HCT116 (cell line): ENCODE measurements around the gene ZNF611. TPM values are rescaled to one million over a fixed set of nuclear protein-coding genes. Genes with fewer than 3 reads are reported as not detected.
"Not testable (repeated sequence)": the region's sequence is repeated elsewhere in the genome, so short reads cannot be mapped to it uniquely, and the experiment has no call there.

Experiments
- ATAC-seq: fragments of 200-7000 bp; cut with Tn5 transposase; 2 replicates; pipeline ENCODE4 v1.9.1; 2020; ENCODE audit warnings: mild to moderate bottlenecking, moderate library complexity
- BruUV-seq: library from RNA; stranded (reverse); fragments of 400-500 nt; replicated peaks from 2 replicates; lab custom pipeline; 2021; lab: Mats Ljungman, UMichigan
- CTCF ChIA-PET: fragments of 300-600 bp; sonication (Branson Sonifier 250); formaldehyde crosslinking; loops from one replicate; lab custom pipeline; 2021; ENCODE audit warnings: antibody characterized with exemption; lab: Charles Lee
- POLR2A ChIA-PET: fragments of 300-600, 350-600 bp; sonication (Branson Sonifier 250); formaldehyde crosslinking; loops from one replicate; lab custom pipeline; 2021; ENCODE audit warnings: antibody characterized with exemption; lab: Charles Lee
- RAD21 ChIA-PET, 2 experiments: fragments of 300-600 bp; sonication (Branson Sonifier 250); formaldehyde crosslinking; loops; one replicate each; lab custom pipeline; 2023; ENCODE audit warnings: low total read pairs in 2 of 2; ENCODE audit not compliant: uncharacterized antibody in 2 of 2, unreplicated experiment in 2 of 2, low non-redundant PET in 1 of 2; lab: Charles Lee
- DNase-seq: peaks from one replicate; pipeline ENCODE4 v3.0.0-alpha.2; 2010; ENCODE audit warnings: low read depth, low spot score
- H2AFZ ChIP-seq: fragments of 200-600 bp; shearing (Covaris generic), sonication (generic); 2 replicates; pipeline ENCODE4 v1.6.1; 2017; ENCODE audit warnings: low read depth, mixed run types, mixed read lengths, antibody characterized with exemption, low read length; ENCODE audit not compliant: poor library complexity, severe bottlenecking
- H3K27ac ChIP-seq: 2 replicates; pipeline ENCODE4 v1.5.1; 2012; ENCODE audit warnings: low read depth, low read length
- H3K27me3 ChIP-seq: fragments of 200-600 bp; sonication (generic); 2 replicates; pipeline ENCODE4 v1.6.1; 2016; ENCODE audit warnings: mixed run types, low read length, mixed read lengths; ENCODE audit not compliant: insufficient read depth
- H3K36me3 ChIP-seq, 2 experiments: fragments of 200-500 bp in 1 of 2; fragments of 200-600 bp in 1 of 2; sonication (Bioruptor generic) in 1 of 2; sonication (generic) in 1 of 2; 2 replicates each; pipeline versions ENCODE4 v1.5.1 to v1.6.1; 2014 to 2016; ENCODE audit warnings: low read length in 2 of 2, inconsistent platforms in 1 of 2, mixed read lengths in 1 of 2, mixed run types in 1 of 2; ENCODE audit not compliant: insufficient read depth in 2 of 2, control insufficient read depth in 1 of 2
- H3K4me1 ChIP-seq, 2 experiments: fragments of 200-600 bp in 1 of 2; sonication (generic) in 1 of 2; 2 replicates each; pipeline versions ENCODE4 v1.5.1 to v1.6.1; 2012 to 2017; ENCODE audit warnings: low read length in 2 of 2, inconsistent platforms in 1 of 2, mild to moderate bottlenecking in 1 of 2, mixed read lengths in 1 of 2, mixed run types in 1 of 2, moderate library complexity in 1 of 2; ENCODE audit not compliant: insufficient read depth in 2 of 2, control insufficient read depth in 1 of 2
- H3K4me2 ChIP-seq: fragments of 200-600 bp; sonication (generic); 2 replicates; pipeline ENCODE4 v1.6.1; 2017; ENCODE audit warnings: mixed run types, low read length, mixed read lengths
- H3K4me3 ChIP-seq, 2 experiments: fragments of 200-600 bp in 1 of 2; sonication (generic) in 1 of 2; replicated peaks in 1 of 2; 2 replicates each; pipeline ENCODE4 v1.5.1; 2011 to 2016; ENCODE audit warnings: low read length in 2 of 2, control low read depth in 1 of 2, low read depth in 1 of 2, mild to moderate bottlenecking in 1 of 2, mixed read lengths in 1 of 2, mixed run types in 1 of 2
- H3K79me2 ChIP-seq: fragments of 200-600 bp; sonication (generic); 2 replicates; pipeline ENCODE4 v1.6.1; 2017; ENCODE audit warnings: mild to moderate bottlenecking, mixed run types, low read length, moderate library complexity, mixed read lengths; ENCODE audit not compliant: insufficient read depth
- H3K9ac ChIP-seq: fragments of 200-600 bp; sonication (generic); 2 replicates; pipeline ENCODE4 v1.6.1; 2016; ENCODE audit warnings: low read length, mixed read lengths
- H3K9me2 ChIP-seq: fragments of 200-600 bp; sonication (generic), shearing (Covaris generic); 2 replicates; pipeline ENCODE4 v1.6.1; 2017; ENCODE audit warnings: mixed run types, mild to moderate bottlenecking, moderate library complexity; ENCODE audit not compliant: insufficient read depth
- H3K9me3 ChIP-seq, 2 experiments: fragments of 200-500 bp in 1 of 2; fragments of 200-600 bp in 1 of 2; sonication (Bioruptor generic) in 1 of 2; sonication (generic) in 1 of 2; 2 replicates each; pipeline ENCODE4 v1.6.1; 2014 to 2017; ENCODE audit warnings: low read length in 2 of 2, mixed read lengths in 2 of 2, inconsistent platforms in 1 of 2, low read depth in 1 of 2, mild to moderate bottlenecking in 1 of 2, mixed run types in 1 of 2, moderate library complexity in 1 of 2; ENCODE audit not compliant: control insufficient read depth in 1 of 2, insufficient read depth in 1 of 2
- H4K20me1 ChIP-seq: fragments of 200-600 bp; sonication (generic), shearing (Covaris generic); 2 replicates; pipeline ENCODE4 v1.6.1; 2017; ENCODE audit warnings: mixed run types, mild to moderate bottlenecking, moderate library complexity; ENCODE audit not compliant: insufficient read depth
- EGR1 ChIP-seq: IDR thresholded peaks from 2 replicates; pipeline ENCODE4 v1.6.1; 2012; ENCODE audit warnings: low read depth
- ELF1 ChIP-seq: IDR thresholded peaks from 2 replicates; pipeline ENCODE4 v1.6.1; 2012; ENCODE audit warnings: low read depth, borderline replicate concordance
- JUND ChIP-seq: IDR thresholded peaks from 2 replicates; pipeline ENCODE4 v1.6.1; 2012
- POLR2AphosphoS5 ChIP-seq: IDR thresholded peaks from 2 replicates; pipeline ENCODE4 v1.6.1; 2011; ENCODE audit warnings: mild to moderate bottlenecking, low read depth, low read length, moderate library complexity
- REST ChIP-seq: IDR thresholded peaks from 2 replicates; pipeline ENCODE4 v1.6.1; 2012; ENCODE audit warnings: low read depth
- SIN3A ChIP-seq: IDR thresholded peaks from 2 replicates; pipeline ENCODE4 v1.6.1; 2012; ENCODE audit warnings: low read depth
- SP1 ChIP-seq: IDR thresholded peaks from 2 replicates; pipeline ENCODE4 v1.6.1; 2012; ENCODE audit warnings: low read depth
- SRF ChIP-seq: IDR thresholded peaks from 2 replicates; pipeline ENCODE4 v1.6.1; 2012; ENCODE audit warnings: low read depth
- TCF7L2 ChIP-seq: IDR thresholded peaks from 2 replicates; pipeline ENCODE4 v1.7.0; 2011; ENCODE audit warnings: borderline replicate concordance, inconsistent platforms; ENCODE audit not compliant: insufficient read depth, insufficient read length; ENCODE audit errors: extremely low read depth
- ZBTB33 ChIP-seq: IDR thresholded peaks from 2 replicates; pipeline ENCODE4 v1.6.1; 2011; ENCODE audit warnings: mild to moderate bottlenecking, low read length, moderate library complexity; ENCODE audit not compliant: insufficient replicate concordance; ENCODE audit errors: extremely low read depth
- intact Hi-C: fragments of 100-400 bp; cut with micrococcal nuclease; formaldehyde crosslinking; loops from 2 replicates; pipeline ENCODE4 v1.10.0; 2022
- total RNA-seq: library from RNA; stranded (reverse); gene quantifications from one replicate; pipeline ENCODE4 v1.2.1, GENCODE V29; 2021; ENCODE audit not compliant: unreplicated experiment
- TF ChIP-seq, protein P1 (sequence below): IDR thresholded peaks from 2 replicates; pipeline ENCODE4 v1.6.1; 2012

The ZNF611 gene
- total RNA-seq, 1 experiment from 2014 or later: 12.2 TPM

- intact Hi-C loops: no loop called here
- H3K4me1 ChIP-seq: no peaks in the 10 kb centered on the region
- H3K79me2 ChIP-seq: no peaks in the 10 kb centered on the region
- H4K20me1 ChIP-seq: no peaks in the 10 kb centered on the region
- RAD21 ChIA-PET: no interaction called here
- CTCF ChIA-PET: no interaction called here
- H2AFZ ChIP-seq: no peak overlapping the region
- no peaks in the 10 kb centered on the region for H3K27me3 ChIP-seq
- H3K27ac ChIP-seq: no peak overlapping the region
- POLR2A ChIA-PET: no interaction called here
- H3K4me2 ChIP-seq: no peak overlapping the region
- H3K9ac ChIP-seq: no peak overlapping the region
- TF ChIP-seq TCF7L2 (no peak), EGR1 (no peak), REST (no peak), ELF1 (no peak), ZBTB33 (no peak), SRF (no peak), SP1 (no peak), POLR2AphosphoS5 (no peak), SIN3A (no peak), JUND (no peak)
- TF ChIP-seq, protein P1, sequence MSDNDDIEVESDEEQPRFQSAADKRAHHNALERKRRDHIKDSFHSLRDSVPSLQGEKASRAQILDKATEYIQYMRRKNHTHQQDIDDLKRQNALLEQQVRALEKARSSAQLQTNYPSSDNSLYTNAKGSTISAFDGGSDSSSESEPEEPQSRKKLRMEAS: no peak
- TF ChIP-seq, all 23 proteins: peak for 0
- no TSS peak for BruUV-seq
- H3K9me2 ChIP-seq: no peaks in the 10 kb centered on the region
- H3K4me3 ChIP-seq: no peak overlapping the region
- ATAC-seq (no peak), DNase-seq (no peak)
- H3K9me3 ChIP-seq: no peaks in the 10 kb centered on the region
- 0 out of 4 replicates have a peak, but pooled peaks cover 0 to 5% of the 10 kb centered on the region in 2 experiments for H3K36me3 ChIP-seq
Measured at GRCh38 chr19:52716522-52716921, 18.3 kb downstream of the ZNF611 start.

DNA sequence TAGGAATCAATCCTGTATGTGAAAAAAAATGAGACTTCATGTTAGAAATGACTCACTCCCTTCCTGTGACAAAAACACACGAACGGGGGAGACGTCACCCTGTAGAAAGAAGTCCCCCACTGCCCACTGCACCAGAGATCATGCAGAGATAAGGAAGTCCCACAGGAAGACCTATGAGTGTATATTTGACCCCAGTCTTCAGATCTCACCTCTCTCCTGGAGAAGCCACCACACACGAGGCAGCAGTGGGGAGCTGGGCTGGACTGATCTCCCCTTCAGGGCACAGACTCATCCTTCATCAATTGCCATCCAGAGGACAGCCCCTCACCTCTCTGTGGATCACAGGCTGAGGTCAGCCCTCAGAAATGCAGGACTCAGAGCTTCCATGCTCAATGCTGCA is 18.9 kb downstream of the ZNF611 start:
- ATAC-seq, H3K27ac ChIP-seq, H3K9ac ChIP-seq, RAD21 ChIA-PET, H2AFZ ChIP-seq, H3K4me2 ChIP-seq, H3K79me2 ChIP-seq, BruUV-seq, H3K9me3 ChIP-seq, H3K27me3 ChIP-seq, intact Hi-C loops, POLR2A ChIA-PET, H3K4me3 ChIP-seq, H3K9me2 ChIP-seq, H4K20me1 ChIP-seq, H3K36me3 ChIP-seq, H3K4me1 ChIP-seq, DNase-seq, CTCF ChIA-PET: not testable (repeated sequence)
